ENCODE data around the gene CCN6.

The CCN6 gene

GRCh38 chr6:112024464-112024863 lies 29.4 kb upstream of the CCN6 start:
- Histone ChIP-seq H3K27ac (replicated peaks) (no peak overlapping the region), H3K4me3 (replicated peaks; ENCODE audit: insufficient read depth, low read length) (no peak overlapping the region), H3K27me3 (ENCODE audit: insufficient read depth, poor library complexity, severe bottlenecking) (no peaks in the 10 kb centered on the region)
- TF ChIP-seq GABPA (IDR thresholded peaks at IDR 0.05; ENCODE audit: low read depth) = no peak
- TF ChIP-seq POLR2AphosphoS5 (IDR thresholded peaks at IDR 0.05; ENCODE audit: low read depth) = no peak
- TF ChIP-seq REST (IDR thresholded peaks at IDR 0.05; ENCODE audit: insufficient replicate concordance, low read depth) = no peak
- no peak for TF ChIP-seq CTCF (IDR thresholded peaks at IDR 0.05; ENCODE audit: insufficient read depth, low read length)
- TF ChIP-seq SPI1 (IDR thresholded peaks at IDR 0.05; ENCODE audit: borderline replicate concordance, low read depth) = no peak
- no peak for DNase-seq (ENCODE audit: low read depth in 1 of 2, low spot score in 1 of 2)

- TF ChIP-seq GABPA (IDR thresholded peaks at IDR 0.05; ENCODE audit: low read depth) (no peak), CTCF (IDR thresholded peaks at IDR 0.05; ENCODE audit: insufficient read depth, low read length) (no peak), REST (IDR thresholded peaks at IDR 0.05; ENCODE audit: insufficient replicate concordance, low read depth) (no peak), SPI1 (IDR thresholded peaks at IDR 0.05; ENCODE audit: borderline replicate concordance, low read depth) (no peak), POLR2AphosphoS5 (IDR thresholded peaks at IDR 0.05; ENCODE audit: low read depth) (no peak)
These were observed 27.0 kb upstream of the CCN6 start for GRCh38 chr6:112026933-112027332.

GRCh38 chr6:112027942-112028674 lies 25.8 kb upstream of the CCN6 start:
- Histone ChIP-seq H3K27ac (replicated peaks) (no peak overlapping the region), H3K4me3 (replicated peaks; ENCODE audit: insufficient read depth, low read length) (no peak overlapping the region), H3K27me3 (ENCODE audit: insufficient read depth, poor library complexity, severe bottlenecking) (no peaks in the 10 kb centered on the region)
- no peak for DNase-seq (ENCODE audit: low read depth in 1 of 2, low spot score in 1 of 2)
- TF ChIP-seq SPI1 (IDR thresholded peaks at IDR 0.05; ENCODE audit: borderline replicate concordance, low read depth) (no peak), POLR2AphosphoS5 (IDR thresholded peaks at IDR 0.05; ENCODE audit: low read depth) (no peak), GABPA (IDR thresholded peaks at IDR 0.05; ENCODE audit: low read depth) (no peak), REST (IDR thresholded peaks at IDR 0.05; ENCODE audit: insufficient replicate concordance, low read depth) (no peak), CTCF (IDR thresholded peaks at IDR 0.05; ENCODE audit: insufficient read depth, low read length) (no peak)

More at GRCh38 chr6:112026933-112027332, 27.0 kb upstream of the CCN6 start:
- no peak for DNase-seq (ENCODE audit: low read depth in 1 of 2, low spot score in 1 of 2)
- H3K27ac ChIP-seq (replicated peaks) = no peak overlapping the region
- H3K27me3 ChIP-seq (ENCODE audit: insufficient read depth, poor library complexity, severe bottlenecking) = no peaks in the 10 kb centered on the region
- no peak overlapping the region for H3K4me3 ChIP-seq (replicated peaks; ENCODE audit: insufficient read depth, low read length)
